AG08396 (cell line): ENCODE measurements around the gene CCDC88C.

Experiments used
- DNase-seq: peaks from one replicate; pipeline ENCODE4 v3.0.0; 2012; ENCODE audit warnings: low spot score, mixed read lengths

CCDC88C gene

DNA sequence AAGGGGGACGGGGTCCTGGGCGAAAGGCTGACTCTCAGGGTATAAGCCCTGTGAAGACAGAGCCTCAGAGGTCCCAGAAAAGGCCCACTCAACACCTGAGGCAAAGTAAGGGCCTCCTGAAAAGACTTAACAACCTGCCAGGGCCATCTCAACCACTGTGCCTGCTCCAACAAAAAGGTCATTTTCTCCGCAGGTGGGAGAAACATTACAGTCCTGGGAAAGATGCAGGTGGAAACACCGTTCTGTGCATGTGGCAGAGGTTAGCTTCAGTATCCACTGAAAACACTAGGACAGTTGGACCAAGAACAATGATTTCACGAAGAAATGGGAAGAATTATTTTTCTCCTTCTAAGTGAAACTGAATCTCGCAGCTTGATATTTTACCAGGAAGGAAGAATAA lies 50.9 kb downstream of the CCDC88C start:
- DNase-seq, result no peak

- no peak for DNase-seq
Measured at GRCh38 chr14:91365552-91365951, 52.1 kb downstream of the CCDC88C start.

GRCh38 chr14:91364524-91365270 lies 52.9 kb downstream of the CCDC88C start:
- DNase-seq, result no peak

DNA sequence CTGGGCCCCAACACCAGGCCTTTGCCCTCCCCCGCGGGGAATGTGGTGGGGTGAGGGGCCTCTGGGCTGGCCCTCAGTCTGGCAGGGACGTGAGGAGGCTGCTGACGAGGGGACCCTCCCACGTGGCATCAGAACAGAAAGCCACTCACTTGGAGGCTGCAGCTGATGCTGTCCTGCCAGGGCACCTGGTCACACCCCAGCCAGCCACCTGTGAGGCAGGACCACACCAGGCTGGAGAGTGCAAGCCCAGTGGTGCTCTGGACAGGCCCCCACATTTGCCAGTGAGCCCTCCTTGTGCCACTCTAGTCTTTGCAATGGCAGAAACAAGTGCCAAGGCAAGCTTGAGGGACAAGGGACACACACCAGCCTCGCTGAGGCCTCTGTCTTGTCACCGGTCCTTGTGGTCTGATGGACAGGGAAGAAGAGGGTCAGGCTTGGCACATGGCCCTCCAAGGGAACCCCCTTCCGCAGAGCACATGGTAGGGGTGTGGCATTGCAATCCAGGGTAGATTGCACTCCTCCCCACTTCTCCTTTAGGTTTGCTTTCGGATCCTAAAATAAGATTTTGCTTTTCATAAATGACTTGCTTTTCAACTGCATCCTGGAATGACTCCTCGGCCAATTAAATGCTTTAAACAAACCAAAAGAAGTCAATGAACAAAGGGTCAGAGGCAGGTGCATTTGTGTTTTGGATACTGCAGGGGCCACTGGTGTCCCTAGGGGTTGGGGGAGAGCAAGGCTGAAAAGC lies 53.7 kb downstream of the CCDC88C start:
- DNase-seq, result no peak

DNA sequence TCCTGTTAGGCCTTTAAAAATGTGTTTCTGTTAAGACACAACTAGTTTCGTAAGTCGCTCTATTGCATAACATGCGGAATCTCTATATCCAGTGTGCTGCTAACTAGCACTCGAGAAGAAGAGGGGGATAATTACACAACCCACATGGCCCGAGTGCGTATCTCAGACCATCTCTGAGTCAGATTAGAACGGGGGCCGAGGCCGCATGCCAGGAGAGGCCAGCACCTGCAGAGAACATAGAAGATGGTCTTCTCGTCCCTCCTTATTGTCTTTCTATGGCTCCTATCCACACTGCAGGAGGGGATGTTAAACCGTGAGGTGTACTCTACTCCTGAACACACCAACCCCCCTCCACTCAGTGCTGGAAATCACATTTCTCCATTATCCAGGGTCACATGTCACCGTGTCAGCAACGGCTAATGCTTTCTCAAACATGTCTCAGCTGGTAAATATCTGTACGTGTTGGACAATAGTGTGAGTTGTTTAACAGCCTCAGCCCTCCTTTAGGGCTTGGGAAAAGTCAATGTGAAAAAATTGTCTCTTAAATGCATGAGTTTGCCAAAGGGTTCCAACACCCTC lies 56.3 kb downstream of the CCDC88C start:
- DNase-seq, result no peak

DNA sequence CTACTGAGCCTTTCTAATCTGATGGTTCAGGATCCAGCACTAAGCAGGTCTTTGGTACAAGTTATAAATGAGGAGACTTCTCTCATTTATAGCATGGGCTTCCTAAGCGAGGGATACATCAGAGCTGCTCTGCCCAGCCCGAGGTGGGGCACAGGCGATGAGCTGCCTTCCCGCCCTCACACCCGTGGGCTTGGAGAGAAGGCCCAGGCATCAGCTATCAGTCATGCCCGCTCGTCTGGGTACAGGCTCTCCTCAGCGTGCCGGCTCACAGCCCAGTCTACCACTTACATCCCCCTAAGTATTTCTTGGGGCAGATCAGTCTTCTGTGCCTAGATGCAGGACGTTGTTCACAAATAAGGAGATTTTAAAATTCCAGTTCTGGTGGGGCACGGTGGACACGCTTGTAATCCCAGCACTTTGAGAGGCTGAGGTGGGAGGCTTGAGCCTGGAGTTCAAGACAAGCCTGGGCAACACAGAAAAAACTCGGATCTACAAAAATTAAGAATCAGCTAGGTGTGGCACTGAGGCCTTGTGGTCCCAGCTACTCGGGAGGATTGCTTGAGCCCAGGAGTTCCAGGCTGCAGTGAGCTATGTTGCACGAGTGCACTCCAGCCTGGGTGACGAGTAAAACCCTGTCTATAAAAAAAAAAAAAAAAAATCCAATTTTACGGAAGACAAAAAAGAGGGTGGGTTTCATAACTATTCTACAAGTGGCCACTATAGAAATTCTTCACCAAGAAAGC lies 57.0 kb downstream of the CCDC88C start:
- no peak for DNase-seq

DNA sequence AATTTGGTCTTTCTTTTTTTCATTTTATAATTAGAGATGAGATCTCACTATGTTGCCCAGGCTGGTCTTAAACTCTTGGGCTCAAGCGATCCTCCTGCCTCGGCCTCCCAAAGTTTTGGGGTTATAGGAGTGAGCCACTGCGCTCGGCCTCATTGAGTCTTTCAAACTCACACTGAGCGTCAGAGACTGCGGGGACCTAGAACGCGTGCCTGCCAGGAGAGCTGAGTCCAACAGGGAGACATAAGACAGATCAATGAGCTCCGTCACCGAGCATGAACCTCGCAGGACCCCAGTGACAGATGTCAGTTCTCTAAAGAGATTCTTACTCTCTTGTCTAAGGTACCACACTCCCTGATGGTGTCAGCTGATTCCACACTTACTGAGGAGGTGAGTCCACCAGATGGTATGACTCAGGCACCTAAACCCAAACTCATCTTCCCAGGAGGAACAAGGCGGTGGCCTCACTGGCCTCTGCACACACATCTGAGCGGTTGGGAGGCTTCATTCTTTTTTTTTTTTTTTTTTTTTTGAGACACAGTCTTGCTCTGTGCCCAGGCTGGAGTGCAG lies 58.9 kb downstream of the CCDC88C start:
- no peak for DNase-seq

DNA sequence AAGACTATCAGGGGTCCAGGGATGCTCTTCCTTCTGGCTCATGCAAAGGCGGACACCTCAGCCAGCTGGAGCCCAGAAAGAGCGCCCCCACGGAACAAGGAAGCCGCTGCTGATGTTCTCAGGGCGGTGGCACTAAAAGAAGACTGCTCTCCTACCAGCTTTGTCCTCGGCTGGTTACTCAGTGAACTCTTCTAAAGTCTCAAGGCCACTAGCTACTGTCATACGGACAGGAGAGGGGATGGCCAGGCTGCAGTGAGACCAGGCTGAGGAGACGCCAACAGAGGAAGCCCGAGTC lies 59.6 kb downstream of the CCDC88C start:
- DNase-seq, result no peak

GRCh38 chr14:91357272-91358024 lies 60.2 kb downstream of the CCDC88C start:
- DNase-seq, result no peak

GRCh38 chr14:91356181-91356763 lies 61.3 kb downstream of the CCDC88C start:
- no peak for DNase-seq

- DNase-seq, result no peak
Measured at GRCh38 chr14:91354979-91355685, 62.5 kb downstream of the CCDC88C start.

DNA sequence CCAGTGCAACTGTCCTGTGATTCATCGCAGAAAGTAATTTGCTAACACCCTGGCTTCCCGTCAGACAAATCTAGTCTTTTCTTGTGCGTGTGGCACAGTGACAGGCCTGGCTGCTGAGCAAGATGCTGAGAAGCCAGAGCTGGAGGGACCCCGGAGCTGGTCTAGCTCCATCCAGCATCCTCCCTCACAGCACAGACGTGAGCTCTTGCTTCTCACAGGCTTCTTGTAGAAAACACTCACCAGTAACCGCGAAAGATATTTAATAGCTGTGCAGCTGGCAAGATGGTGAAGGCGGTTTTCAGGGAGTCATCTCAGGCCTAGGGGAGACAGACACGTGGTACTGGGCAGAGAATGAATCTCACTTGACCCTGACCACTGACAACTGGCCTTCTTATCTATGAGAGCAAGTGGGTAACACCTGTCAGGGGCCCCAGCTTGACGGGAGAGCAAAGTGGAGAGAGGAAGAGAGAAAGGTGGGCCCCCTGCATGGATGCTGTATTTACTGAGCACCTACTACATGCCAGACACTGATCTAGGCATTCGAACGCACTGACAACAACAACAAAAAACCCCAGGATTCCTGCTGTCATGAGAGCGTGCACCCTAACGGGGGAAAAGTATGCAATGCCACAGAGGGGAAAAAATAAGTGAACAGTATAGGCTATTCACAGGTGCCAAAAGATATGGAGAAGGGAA lies 63.3 kb downstream of the CCDC88C start:
- DNase-seq, result no peak

GRCh38 chr14:91352728-91353692 lies 64.6 kb downstream of the CCDC88C start:
- no peak for DNase-seq

- DNase-seq, result peak; percentile 47
Measured at GRCh38 chr14:91352053-91352452, 65.6 kb downstream of the CCDC88C start.

DNA sequence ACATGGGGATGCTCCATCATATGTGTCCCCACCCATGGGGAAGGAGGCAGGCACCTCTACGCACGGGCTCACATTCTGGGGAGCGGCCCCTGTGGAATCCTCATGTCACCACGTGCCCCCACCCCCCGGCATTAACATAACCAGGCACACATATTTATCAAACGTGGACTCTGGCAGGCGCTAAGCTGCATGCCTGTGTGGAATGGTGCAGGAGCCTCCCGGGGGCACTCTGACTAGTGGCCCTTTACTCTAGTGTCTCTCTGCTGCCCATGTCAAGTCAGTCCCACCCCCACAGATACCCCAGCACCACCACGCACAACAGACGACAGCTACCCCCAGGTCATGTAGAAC lies 66.1 kb downstream of the CCDC88C start:
- no peak for DNase-seq

GRCh38 chr14:91350813-91351511 lies 66.7 kb downstream of the CCDC88C start:
- DNase-seq, result no peak

- DNase-seq, result no peak
Measured at GRCh38 chr14:91350483-91350812, 67.2 kb downstream of the CCDC88C start.

- no peak for DNase-seq
Measured at GRCh38 chr14:91349481-91350074, 68.0 kb downstream of the CCDC88C start.
